GM18505 (cell line): Measurements from ENCODE around the gene RHBG.
A peak's percentile ranks its signal among the peaks of the same experiment; 100 is the strongest.
"Not testable (repeated sequence)": the region's sequence is repeated elsewhere in the genome, so short reads cannot be mapped to it uniquely, and the experiment has no call there.

Experiments used
- ATAC-seq: cut with Tn5 transposase; IDR thresholded peaks from one replicate; pipeline ENCODE4 v1.9.1; 2021; ENCODE audit not compliant: unreplicated experiment
- POLR2A ChIP-seq: IDR thresholded peaks from 4 replicates; pipeline ENCODE4 v1.6.1; 2011; ENCODE audit warnings: borderline replicate concordance; ENCODE audit not compliant: insufficient read depth, insufficient read length; ENCODE audit errors: extremely low read depth

The RHBG gene, protein sequence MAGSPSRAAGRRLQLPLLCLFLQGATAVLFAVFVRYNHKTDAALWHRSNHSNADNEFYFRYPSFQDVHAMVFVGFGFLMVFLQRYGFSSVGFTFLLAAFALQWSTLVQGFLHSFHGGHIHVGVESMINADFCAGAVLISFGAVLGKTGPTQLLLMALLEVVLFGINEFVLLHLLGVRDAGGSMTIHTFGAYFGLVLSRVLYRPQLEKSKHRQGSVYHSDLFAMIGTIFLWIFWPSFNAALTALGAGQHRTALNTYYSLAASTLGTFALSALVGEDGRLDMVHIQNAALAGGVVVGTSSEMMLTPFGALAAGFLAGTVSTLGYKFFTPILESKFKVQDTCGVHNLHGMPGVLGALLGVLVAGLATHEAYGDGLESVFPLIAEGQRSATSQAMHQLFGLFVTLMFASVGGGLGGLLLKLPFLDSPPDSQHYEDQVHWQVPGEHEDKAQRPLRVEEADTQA

DNA sequence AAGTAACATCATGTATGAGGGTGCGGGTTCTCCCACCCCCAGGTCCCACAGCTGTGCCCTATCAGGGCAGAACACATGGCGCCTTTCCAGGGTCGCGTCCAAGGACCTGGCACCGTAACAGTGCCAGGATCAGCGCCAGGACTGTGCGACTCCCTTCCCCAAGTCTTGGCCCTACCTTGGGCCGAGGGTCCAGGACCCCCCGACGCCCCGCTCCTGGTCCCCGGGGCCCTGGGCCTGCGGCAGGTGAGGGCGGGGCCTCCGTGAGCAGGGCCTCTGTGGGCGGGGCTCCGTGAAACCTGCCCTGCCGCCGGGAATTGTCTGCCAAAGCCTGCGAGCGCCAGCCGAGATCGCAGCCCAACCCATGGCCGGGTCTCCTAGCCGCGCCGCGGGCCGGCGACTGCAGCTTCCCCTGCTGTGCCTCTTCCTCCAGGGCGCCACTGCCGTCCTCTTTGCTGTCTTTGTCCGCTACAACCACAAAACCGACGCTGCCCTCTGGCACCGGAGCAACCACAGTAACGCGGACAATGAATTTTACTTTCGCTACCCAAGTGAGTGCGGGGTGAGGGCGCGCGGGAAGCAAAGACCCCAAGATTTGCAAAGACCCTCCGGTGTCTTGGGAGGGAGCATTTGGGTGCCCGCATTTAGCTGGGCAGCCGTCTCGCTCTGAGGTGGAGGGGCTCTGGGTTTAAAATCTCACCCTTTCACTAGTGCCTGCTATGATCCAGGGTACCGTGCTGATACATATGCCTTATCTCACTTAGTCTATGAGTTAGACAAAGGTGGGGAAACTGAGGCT, at the start of gene RHBG:
Gene RHBG (plus strand): TSS at position 323 of the 796 bp plus-strand sequence. CDS start 39 bp downstream, at position 362.
- no peak for TF ChIP-seq POLR2A
- no peak for ATAC-seq

DNA sequence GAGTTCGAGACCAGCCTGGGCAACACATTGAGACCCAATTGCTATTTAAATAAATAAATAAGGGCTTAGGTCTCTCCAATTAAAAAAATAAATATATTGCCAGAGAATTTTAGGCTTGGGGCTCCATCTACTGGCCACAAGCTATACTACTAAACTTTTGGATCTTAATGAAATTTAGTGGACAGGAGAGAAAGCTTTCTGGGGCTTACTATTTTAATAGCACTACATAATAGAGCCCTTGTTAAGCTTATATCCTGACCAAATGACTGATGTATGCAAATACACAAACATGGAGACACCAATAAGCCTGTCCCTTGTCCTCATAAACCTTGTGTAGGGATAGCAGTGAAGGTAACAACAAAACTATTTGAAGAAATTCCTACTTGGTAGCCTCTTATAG, 49.3 kb upstream of the RHBG start:
- ATAC-seq: no peak
- no peak for TF ChIP-seq POLR2A

DNA sequence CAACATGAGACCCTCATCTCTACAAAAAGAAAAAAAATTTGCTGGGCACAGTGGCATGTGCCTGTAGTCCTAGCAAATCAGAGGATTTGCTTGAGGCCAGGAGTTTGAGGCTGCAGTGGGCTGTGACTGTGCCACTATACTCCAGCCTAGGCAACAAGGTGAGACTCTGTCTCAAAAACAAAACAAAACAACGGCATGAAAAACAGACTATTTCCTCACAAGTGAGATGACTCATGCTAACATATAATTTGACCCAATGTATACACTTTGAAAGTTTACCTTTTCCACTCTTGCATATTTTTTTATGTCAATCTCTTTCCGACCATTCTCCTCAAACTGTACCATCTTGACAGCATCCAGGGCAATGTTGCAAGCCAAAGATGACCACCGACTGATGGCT, 48.5 kb upstream of the RHBG start:
- TF ChIP-seq POLR2A: no peak
- ATAC-seq: no peak

DNA sequence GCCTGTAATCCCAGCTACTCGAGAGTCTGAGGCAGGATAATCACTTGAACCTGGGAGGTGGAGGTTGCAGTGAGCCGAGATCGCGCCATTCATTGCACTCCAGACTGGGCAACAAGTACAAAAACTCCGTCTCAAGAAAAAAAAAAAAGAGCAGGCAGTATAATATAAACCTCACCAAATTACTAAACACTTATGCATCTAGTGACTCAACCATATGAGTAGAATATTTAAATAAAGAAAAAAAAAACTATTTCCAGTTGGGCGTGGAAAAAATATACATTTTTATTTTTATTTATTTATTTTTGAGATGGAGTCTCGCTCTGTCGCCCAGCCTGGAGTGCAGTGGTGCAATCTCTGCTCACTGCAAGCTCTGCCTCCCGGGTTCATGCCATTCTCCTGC, 45.8 kb upstream of the RHBG start:
- not testable (repeated sequence) for ATAC-seq

DNA sequence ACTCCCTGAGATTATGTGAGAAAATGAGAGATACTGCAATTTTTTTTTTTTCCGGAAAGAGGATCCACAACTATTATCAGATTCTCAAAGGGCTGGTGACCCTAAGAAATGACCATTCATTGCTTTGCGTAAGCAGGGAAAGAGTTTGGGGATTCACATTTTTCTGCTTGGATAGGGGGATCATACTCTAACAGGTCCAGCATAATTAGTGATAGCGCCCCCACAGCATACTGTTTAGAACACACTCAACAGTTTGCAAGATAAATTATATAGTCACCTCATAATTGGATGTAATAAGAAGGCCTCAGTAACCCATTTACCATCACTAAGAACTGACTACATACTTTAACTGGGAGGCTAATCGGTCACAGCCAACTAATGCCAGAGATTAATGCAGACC, 32.8 kb upstream of the RHBG start:
- no peak for ATAC-seq
- TF ChIP-seq POLR2A: no peak

DNA sequence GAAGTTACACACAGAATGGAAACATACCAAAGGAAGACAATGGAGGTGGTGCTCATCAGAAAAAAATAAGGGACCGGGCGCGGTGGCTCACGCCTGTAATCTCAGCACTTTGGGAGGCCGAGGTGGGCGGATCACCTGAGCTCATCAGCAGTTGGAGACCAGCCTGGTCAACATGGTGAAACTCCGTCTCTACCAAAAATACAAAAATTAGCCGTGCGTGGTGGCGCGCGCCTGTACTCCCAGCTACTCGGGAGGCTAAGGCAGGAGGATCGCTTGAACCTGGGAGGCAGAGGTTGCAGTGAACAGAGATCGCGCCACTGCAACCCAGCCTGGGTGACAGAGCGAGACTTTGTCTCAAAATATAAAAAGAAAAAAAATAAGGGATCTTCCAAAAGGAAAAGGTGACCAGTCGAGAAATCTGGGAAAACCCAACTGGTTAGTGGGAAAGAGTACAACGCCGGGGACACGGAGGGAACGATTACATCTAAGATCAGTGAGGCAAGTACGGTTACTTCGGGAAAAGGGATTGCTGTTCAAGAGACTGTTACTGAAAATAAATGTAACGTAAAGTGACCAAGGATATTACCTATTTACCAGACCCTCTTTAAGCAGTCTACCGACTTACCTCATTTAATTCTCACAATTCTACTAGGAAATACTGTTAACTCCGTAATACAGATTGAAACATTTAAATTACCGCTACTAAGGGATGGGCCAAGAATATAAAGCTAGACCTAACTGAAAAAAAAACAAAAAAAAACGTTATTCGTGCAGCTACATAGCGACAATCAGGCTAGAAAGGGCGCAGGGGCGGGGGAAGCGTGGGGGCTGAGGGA, 31.7 kb upstream of the RHBG start:
- no peak for TF ChIP-seq POLR2A
- no peak for ATAC-seq

DNA sequence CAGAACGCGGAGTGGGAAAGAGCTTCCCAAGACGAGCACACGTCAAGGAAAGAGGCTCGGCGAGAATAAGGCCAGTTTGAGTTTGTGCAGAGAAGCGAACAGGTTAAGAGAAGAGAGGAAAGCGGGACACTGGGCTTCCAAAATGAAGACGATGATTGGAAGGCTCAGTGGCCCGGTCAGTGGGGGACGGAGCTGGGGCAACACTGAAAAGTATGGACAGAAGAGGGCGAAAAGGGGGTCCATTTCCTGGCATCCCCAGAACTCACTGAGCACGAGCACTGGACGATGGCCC, 31.2 kb upstream of the RHBG start:
- no peak for TF ChIP-seq POLR2A
- ATAC-seq: peak; percentile 1

DNA sequence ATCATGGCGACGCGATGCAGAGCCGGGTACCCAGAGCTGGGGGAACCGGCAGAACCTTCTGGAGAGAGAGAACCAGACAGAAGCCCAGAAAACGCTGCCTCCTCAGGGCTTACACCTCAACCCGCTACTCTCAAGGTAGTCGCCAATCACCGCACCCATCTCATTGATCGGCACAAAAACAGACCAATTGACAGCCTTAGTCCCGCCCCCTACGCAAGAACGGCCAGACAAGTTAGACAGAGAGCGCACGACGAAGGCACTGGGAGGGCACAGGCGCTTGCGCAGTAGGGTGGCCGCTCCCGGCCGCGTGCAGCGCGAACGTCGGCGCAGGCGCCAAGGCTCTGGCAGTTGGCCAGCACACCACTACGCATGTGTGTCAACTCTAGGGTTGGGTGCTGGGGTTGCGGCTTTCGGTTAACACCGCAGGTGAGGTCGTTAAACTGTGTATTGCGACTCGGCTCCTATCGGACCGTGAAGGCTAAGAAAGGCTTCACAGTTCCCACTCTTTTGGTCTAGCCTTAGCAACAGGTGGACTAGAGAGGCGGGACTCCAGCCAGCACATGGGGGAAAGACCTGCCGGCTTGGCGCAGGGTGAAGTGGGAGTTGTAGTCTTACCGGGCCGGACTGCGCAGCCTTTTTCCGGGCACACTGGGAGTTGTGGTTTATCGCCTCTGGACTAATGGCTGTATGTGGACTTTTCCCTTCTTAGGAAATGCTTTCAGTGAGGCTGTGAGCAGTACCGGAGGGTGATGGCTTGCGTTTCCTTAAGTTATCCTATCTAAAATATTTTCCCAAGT, 30.6 kb upstream of the RHBG start, which contains the start of the genes CCT3 and TSACC:
Gene CCT3 (minus strand): TSS at position 113 of the 797 bp plus-strand sequence. CDS start 108 bp downstream, at position 5.
Gene TSACC (plus strand): TSS at position 347 of the 797 bp plus-strand sequence. CDS start 1,232 bp downstream, outside the sequence.
- ATAC-seq: peak; percentile 87
- TF ChIP-seq POLR2A: peak; percentile 93

DNA sequence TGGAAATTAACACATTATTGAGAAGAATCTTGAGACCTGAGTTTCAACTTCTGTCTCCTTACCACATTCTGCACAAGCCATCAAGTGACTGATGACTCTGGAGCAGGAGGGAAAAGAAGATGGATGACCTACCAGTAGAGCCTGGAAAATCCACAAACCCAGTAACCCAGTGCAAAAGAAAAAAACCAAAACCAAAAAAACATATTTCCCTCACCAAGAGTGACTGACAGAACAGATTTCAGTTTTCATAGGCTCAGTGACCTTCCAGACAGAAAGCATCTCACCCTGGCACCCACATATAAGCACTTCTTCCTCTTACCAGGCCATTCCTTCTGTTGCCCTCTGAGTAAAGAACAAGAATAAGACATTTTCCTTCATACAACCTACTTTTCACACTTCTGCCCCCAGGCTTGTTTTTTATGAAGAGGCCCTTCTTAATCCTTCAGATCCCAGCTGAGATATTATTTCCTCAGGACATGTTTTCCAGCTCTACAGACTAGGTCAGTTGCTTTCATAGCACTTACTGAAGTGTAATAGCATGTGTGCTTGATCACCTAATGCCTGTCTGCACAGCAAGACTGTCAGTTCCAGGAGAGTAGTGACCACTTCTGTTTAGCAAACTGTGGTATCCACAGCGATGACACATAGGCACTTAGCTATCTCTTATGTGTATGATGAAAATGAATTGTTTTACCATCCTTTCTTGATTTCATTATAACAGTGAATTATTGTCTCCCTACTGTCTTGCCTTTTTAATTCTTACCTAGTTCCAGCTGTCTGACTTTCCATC, 26.6 kb upstream of the RHBG start:
- no peak for TF ChIP-seq POLR2A
- no peak for ATAC-seq

DNA sequence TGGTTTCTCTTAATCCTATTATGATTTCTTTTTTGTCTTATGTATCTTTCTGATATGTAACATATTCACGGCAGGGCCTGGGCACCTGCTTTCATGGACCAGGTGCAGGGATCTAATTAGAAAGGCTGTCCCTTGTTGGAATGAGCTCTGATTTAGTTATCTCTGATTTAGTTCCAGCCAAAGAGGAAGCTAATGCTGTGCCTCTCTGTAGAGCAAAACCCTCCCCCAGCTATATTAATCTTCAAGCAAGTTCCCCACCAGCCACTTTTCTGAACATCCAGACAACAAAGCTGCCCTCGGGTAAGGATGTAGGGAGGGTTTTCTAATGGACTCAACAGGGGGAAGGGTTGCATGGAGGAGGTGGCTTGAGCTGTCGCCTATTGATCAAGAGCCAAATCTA, 24.6 kb upstream of the RHBG start:
- no peak for ATAC-seq
- TF ChIP-seq POLR2A: no peak

DNA sequence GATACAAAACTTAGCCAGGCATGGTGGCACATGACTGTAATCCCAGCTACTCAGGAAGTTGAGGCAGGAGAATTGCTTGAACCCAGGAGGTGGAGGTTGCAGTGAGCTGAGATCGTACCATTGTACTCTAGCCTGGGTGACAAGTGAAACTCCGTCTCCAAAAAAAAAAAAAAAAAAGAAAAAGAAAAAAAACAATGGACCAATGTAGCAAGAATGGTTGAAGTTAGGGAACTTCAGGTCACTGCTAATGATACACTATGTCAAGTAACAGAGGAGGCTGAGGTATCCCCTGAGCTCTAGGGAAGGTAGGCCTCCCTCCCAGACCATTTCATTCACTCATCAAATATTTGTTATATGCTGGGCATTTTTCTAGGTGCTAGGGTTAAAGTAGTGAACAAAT, 23.0 kb upstream of the RHBG start:
- ATAC-seq: not testable (repeated sequence)

DNA sequence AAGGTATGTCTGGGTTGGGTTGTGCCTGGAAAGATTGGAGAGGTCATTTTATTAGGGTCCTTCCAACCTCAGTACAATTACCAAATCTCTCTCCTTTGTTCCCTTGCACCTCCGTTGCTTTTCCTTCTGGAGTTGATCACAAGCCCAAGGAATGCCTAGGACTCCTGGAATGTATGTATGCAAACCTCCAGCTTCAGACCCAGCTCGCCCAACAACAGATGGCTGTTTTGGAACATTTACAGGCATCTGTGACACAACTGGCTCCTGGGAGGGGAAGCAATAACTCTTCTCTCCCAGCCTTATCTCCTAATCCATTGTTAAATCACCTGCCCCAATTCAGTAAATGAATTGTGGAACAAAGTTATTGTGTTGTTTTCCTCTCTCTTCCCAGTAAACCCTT, 22.4 kb upstream of the RHBG start:
- no peak for TF ChIP-seq POLR2A
- no peak for ATAC-seq
